Neural cell (in vitro differentiated cells): ENCODE measurements around the gene EVL. TPM values are rescaled to one million over a fixed set of nuclear protein-coding genes. Genes with fewer than 3 reads are reported as not detected.

Experiments used
- H2AFZ ChIP-seq: fragments of 200-600, 300-800 bp; sonication (generic), shearing (Covaris generic); 2 replicates; pipeline ENCODE4 v1.6.0; 2014; ENCODE audit warnings: low read depth, mild to moderate bottlenecking, antibody characterized with exemption, low read length, moderate library complexity
- H3F3A ChIP-seq: fragments of 200-600 bp; shearing (Covaris generic); 2 replicates; pipeline ENCODE4 v1.6.1; 2016; ENCODE audit warnings: mild to moderate bottlenecking, moderate library complexity, mixed read lengths, antibody characterized with exemption, low read length; ENCODE audit not compliant: insufficient read depth, poor library complexity, severe bottlenecking
- H3K27ac ChIP-seq: fragments of 200-600, 300-800 bp; sonication (generic), shearing (Covaris generic); 2 replicates; pipeline ENCODE4 v1.5.1; 2014; ENCODE audit warnings: mild to moderate bottlenecking, low read length, moderate library complexity
- H3K27me3 ChIP-seq: fragments of 300-800, 200-600 bp; sonication (generic), shearing (Covaris generic); 2 replicates; pipeline ENCODE4 v1.6.0; 2014; ENCODE audit warnings: mild to moderate bottlenecking, low read depth, low read length, moderate library complexity; ENCODE audit not compliant: insufficient read depth
- H3K36me3 ChIP-seq: fragments of 300-800, 200-600 bp; sonication (generic), shearing (Covaris generic); 2 replicates; pipeline ENCODE4 v1.5.1; 2014; ENCODE audit warnings: mild to moderate bottlenecking, antibody characterized with exemption, low read length, moderate library complexity; ENCODE audit not compliant: insufficient read depth
- H3K4me2 ChIP-seq: fragments of 300-800, 200-600 bp; sonication (generic), shearing (Covaris generic); 2 replicates; pipeline ENCODE4 v1.6.0; 2014; ENCODE audit warnings: mild to moderate bottlenecking, low read length
- H3K4me3 ChIP-seq: fragments of 300-800, 200-600 bp; sonication (generic), shearing (Covaris generic); 2 replicates; pipeline ENCODE4 v1.5.1; 2014; ENCODE audit warnings: mild to moderate bottlenecking, low read length, moderate library complexity
- H3K79me2 ChIP-seq: fragments of 200-600 bp; shearing (Covaris generic); replicated peaks from 2 replicates; pipeline ENCODE4 v1.6.0; 2014; ENCODE audit warnings: mild to moderate bottlenecking, low read length, moderate library complexity; ENCODE audit not compliant: insufficient read depth
- H3K9ac ChIP-seq: fragments of 300-800, 200-600 bp; sonication (generic), shearing (Covaris generic); 2 replicates; pipeline ENCODE4 v1.6.1; 2016; ENCODE audit warnings: mild to moderate bottlenecking, low read length, mixed read lengths
- H3K9me2 ChIP-seq: fragments of 200-600 bp; shearing (Covaris generic); 2 replicates; pipeline ENCODE4 v1.6.1; 2016; ENCODE audit warnings: mild to moderate bottlenecking, low read length, mixed read lengths; ENCODE audit not compliant: insufficient read depth
- H3K9me3 ChIP-seq: fragments of 200-600, 300-800 bp; sonication (generic), shearing (Covaris generic); 2 replicates; pipeline ENCODE4 v1.6.1; 2016; ENCODE audit warnings: mild to moderate bottlenecking, mixed run types, low read length, moderate library complexity, mixed read lengths
- H4K20me1 ChIP-seq: fragments of 200-600 bp; shearing (Covaris generic); 2 replicates; pipeline ENCODE4 v1.6.1; 2016; ENCODE audit warnings: mild to moderate bottlenecking, mixed run types; ENCODE audit not compliant: insufficient read depth
- CTCF ChIP-seq: fragments of 450-650 bp; IDR thresholded peaks from 2 replicates; pipeline ENCODE4 v1.5.1; 2014; ENCODE audit warnings: antibody characterized with exemption, mild to moderate bottlenecking, moderate library complexity; ENCODE audit not compliant: poor library complexity, severe bottlenecking
- EP300 ChIP-seq: fragments of 450-650 bp; conservative IDR thresholded peaks from 2 replicates; pipeline ENCODE4 v1.6.1; 2014; ENCODE audit warnings: antibody characterized with exemption, mild to moderate bottlenecking, moderate library complexity; ENCODE audit not compliant: poor library complexity, severe bottlenecking
- EZH2 ChIP-seq: fragments of 200-600, 300-800 bp; shearing (Covaris generic), sonication (generic); IDR thresholded peaks from 2 replicates; pipeline ENCODE4 v1.6.1; 2014; ENCODE audit warnings: antibody characterized with exemption, low read length, borderline replicate concordance, mild to moderate bottlenecking; ENCODE audit not compliant: insufficient read depth, poor library complexity, severe bottlenecking
- MXI1 ChIP-seq: fragments of 450-650 bp; conservative IDR thresholded peaks from 2 replicates; pipeline ENCODE4 v1.6.1; 2014; ENCODE audit warnings: antibody characterized with exemption, mild to moderate bottlenecking; ENCODE audit not compliant: poor library complexity, severe bottlenecking
- POLR2AphosphoS5 ChIP-seq: IDR thresholded peaks from 2 replicates; pipeline ENCODE4 v1.6.1; 2012
- RAD21 ChIP-seq: fragments of 450-650 bp; conservative IDR thresholded peaks from 2 replicates; pipeline ENCODE4 v1.6.1; 2014; ENCODE audit warnings: antibody characterized with exemption, mild to moderate bottlenecking, moderate library complexity
- REST ChIP-seq: IDR thresholded peaks from 2 replicates; pipeline ENCODE4 v1.6.1; 2012; ENCODE audit warnings: borderline replicate concordance
- SMC3 ChIP-seq: fragments of 450-650 bp; conservative IDR thresholded peaks from 2 replicates; pipeline ENCODE4 v1.6.1; 2014; ENCODE audit warnings: antibody characterized with exemption, mild to moderate bottlenecking, moderate library complexity; ENCODE audit not compliant: poor library complexity
- TAF1 ChIP-seq: IDR thresholded peaks from 2 replicates; pipeline ENCODE4 v1.6.1; 2012; ENCODE audit warnings: low read depth
- polyA plus RNA-seq: library from polyadenylated mRNA; depleted of rRNA; stranded (reverse); fragments of >200 nt; gene quantifications from 2 replicates; pipeline ENCODE4 v1.2.3, GENCODE V29; 2014

Gene EVL
- polyA plus RNA-seq, 1 donor from 2014 or later, result 387 TPM

- TF ChIP-seq CTCF, result no peak
- TF ChIP-seq RAD21, result no peak
- TF ChIP-seq REST, result no peak
- TF ChIP-seq SMC3, result no peak
- no peak for TF ChIP-seq MXI1
- no peak for TF ChIP-seq TAF1
- TF ChIP-seq POLR2AphosphoS5, result no peak
- no peak for TF ChIP-seq EZH2
- no peak for TF ChIP-seq EP300
- no peaks in the 10 kb centered on the region for H3K27me3 ChIP-seq
- no peak overlapping the region for H3K4me3 ChIP-seq
- no peaks in the 10 kb centered on the region for H3K9me3 ChIP-seq
- H3K79me2 ChIP-seq, result no peaks in the 10 kb centered on the region
- H3K9me2 ChIP-seq, result no peaks in the 10 kb centered on the region
- H3F3A ChIP-seq, result no peaks in the 10 kb centered on the region
- no peaks in the 10 kb centered on the region for H3K36me3 ChIP-seq
- H4K20me1 ChIP-seq, result no peaks in the 10 kb centered on the region
- no peak overlapping the region for H3K9ac ChIP-seq
- H3K27ac ChIP-seq, result no peak overlapping the region
- H3K4me2 ChIP-seq, result no peak overlapping the region
- H2AFZ ChIP-seq, result no peak overlapping the region
Observed at GRCh38 chr14:100149851-100150611, 84.8 kb downstream of the EVL start.

GRCh38 chr14:100150932-100151587 lies 85.8 kb downstream of the EVL start:
- Histone ChIP-seq H3K9me3 (no peaks in the 10 kb centered on the region), H3K4me2 (no peak overlapping the region), H3K79me2 (no peaks in the 10 kb centered on the region), H2AFZ (no peak overlapping the region), H3K9me2 (no peaks in the 10 kb centered on the region), H3K4me3 (no peak overlapping the region), H3K27me3 (no peaks in the 10 kb centered on the region), H3F3A (no peaks in the 10 kb centered on the region), H3K27ac (no peak overlapping the region), H3K9ac (no peak overlapping the region), H3K36me3 (no peaks in the 10 kb centered on the region), H4K20me1 (no peaks in the 10 kb centered on the region)
- no peak for TF ChIP-seq POLR2AphosphoS5
- no peak for TF ChIP-seq TAF1
- no peak for TF ChIP-seq EZH2
- no peak for TF ChIP-seq REST
- TF ChIP-seq SMC3, result no peak
- no peak for TF ChIP-seq RAD21
- TF ChIP-seq CTCF, result no peak
- no peak for TF ChIP-seq EP300
- no peak for TF ChIP-seq MXI1
